ACC112 (cell line): Measurements from ENCODE around the gene SPATC1L.

Experiments used
- H2AFZ ChIP-seq: fragments of 200-600 bp; sonication (generic); one replicate; pipeline ENCODE4 v1.6.0; 2017; ENCODE audit warnings: antibody characterized with exemption, low read length; ENCODE audit not compliant: unreplicated experiment
- H3K27ac ChIP-seq: fragments of 200-600 bp; sonication (generic); 2 replicates; pipeline ENCODE4 v1.5.1; 2014; ENCODE audit warnings: low read depth, mild to moderate bottlenecking, antibody characterized with exemption, low read length, moderate library complexity
- H3K27me3 ChIP-seq: fragments of 200-600 bp; sonication (generic); 2 replicates; pipeline ENCODE4 v1.6.1; 2014; ENCODE audit warnings: mild to moderate bottlenecking, antibody characterized with exemption, low read length, moderate library complexity, mixed read lengths; ENCODE audit not compliant: insufficient read depth
- H3K36me3 ChIP-seq: fragments of 200-600 bp; sonication (generic); 2 replicates; pipeline ENCODE4 v1.6.1; 2016; ENCODE audit warnings: mild to moderate bottlenecking, antibody characterized with exemption, low read length, moderate library complexity, mixed read lengths; ENCODE audit not compliant: insufficient read depth
- H3K4me1 ChIP-seq: fragments of 200-600 bp; sonication (generic); one replicate; pipeline ENCODE4 v1.6.1; 2016; ENCODE audit warnings: low read length, mixed read lengths; ENCODE audit not compliant: insufficient read depth, unreplicated experiment, control insufficient read depth
- H3K4me3 ChIP-seq: fragments of 200-600 bp; sonication (generic); 2 replicates; pipeline ENCODE4 v1.5.1; 2014; ENCODE audit warnings: mild to moderate bottlenecking, low read depth, low read length
- H3K79me2 ChIP-seq: fragments of 200-600 bp; sonication (generic); one replicate; pipeline ENCODE4 v1.6.0; 2016; ENCODE audit warnings: low read length; ENCODE audit not compliant: control insufficient read depth, unreplicated experiment, insufficient read depth

SPATC1L gene

GRCh38 chr21:46114963-46115362 is 69.3 kb downstream of the SPATC1L start:
- H3K27ac ChIP-seq: no peak overlapping the region
- H3K4me3 ChIP-seq: no peak overlapping the region
- peaks cover 68% of the 10 kb centered on the region for H3K36me3 ChIP-seq
- H3K4me1 ChIP-seq: peaks cover 18% of the 10 kb centered on the region
- no peaks in the 10 kb centered on the region for H3K27me3 ChIP-seq
- peaks cover 33% of the 10 kb centered on the region for H3K79me2 ChIP-seq
- H2AFZ ChIP-seq: no peak overlapping the region

- Histone ChIP-seq H3K36me3 (peaks cover 64% of the 10 kb centered on the region), H3K79me2 (peaks cover 47% of the 10 kb centered on the region), H3K27ac (no peak overlapping the region), H3K4me1 (peaks cover 14% of the 10 kb centered on the region), H2AFZ (no peak overlapping the region), H3K27me3 (no peaks in the 10 kb centered on the region), H3K4me3 (no peak overlapping the region)
Measured at GRCh38 chr21:46113497-46114176, 70.6 kb downstream of the SPATC1L start.

GRCh38 chr21:46112725-46113215 is 71.5 kb downstream of the SPATC1L start:
- H3K4me3 ChIP-seq: no peak overlapping the region
- H3K27ac ChIP-seq: no peak overlapping the region

DNA sequence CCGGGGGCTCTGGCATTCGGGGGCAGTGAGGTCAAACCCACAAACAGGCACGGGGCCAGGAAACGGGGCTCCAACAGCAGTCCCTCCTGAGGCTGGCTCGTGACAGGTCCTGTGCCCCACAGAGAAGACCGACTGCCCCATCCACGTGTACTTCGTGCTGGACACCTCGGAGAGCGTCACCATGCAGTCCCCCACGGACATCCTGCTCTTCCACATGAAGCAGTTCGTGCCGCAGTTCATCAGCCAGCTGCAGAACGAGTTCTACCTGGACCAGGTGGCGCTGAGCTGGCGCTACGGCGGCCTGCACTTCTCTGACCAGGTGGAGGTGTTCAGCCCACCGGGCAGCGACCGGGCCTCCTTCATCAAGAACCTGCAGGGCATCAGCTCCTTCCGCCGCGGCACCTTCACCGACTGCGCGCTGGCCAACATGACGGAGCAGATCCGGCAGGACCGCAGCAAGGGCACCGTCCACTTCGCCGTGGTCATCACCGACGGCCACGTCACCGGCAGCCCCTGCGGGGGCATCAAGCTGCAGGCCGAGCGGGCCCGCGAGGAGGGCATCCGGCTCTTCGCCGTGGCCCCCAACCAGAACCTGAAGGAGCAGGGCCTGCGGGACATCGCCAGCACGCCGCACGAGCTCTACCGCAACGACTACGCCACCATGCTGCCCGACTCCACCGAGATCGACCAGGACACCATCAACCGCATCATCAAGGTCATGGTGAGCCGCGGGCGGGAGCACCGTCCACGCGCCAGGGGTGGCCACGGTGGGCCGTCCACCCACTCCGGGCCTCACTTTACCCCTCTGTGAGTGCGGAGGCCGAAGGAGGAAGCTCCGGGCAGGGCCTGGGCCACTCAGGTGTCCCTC is 72.2 kb downstream of the SPATC1L start:
- Histone ChIP-seq H3K27me3 (no peaks in the 10 kb centered on the region), H3K36me3 (peaks cover 64% of the 10 kb centered on the region), H3K4me3 (no peak overlapping the region), H2AFZ (no peak overlapping the region), H3K79me2 (peaks cover 59% of the 10 kb centered on the region), H3K4me1 (peaks cover 12% of the 10 kb centered on the region), H3K27ac (no peak overlapping the region)

More at GRCh38 chr21:46112725-46113215, 71.5 kb downstream of the SPATC1L start:
- Histone ChIP-seq H3K79me2 (peaks cover 55% of the 10 kb centered on the region), H2AFZ (no peak overlapping the region), H3K36me3 (peaks cover 63% of the 10 kb centered on the region), H3K27me3 (no peaks in the 10 kb centered on the region), H3K4me1 (peaks cover 14% of the 10 kb centered on the region)

- H3K27ac ChIP-seq: no peak overlapping the region
- H3K4me3 ChIP-seq: no peak overlapping the region
- no peak overlapping the region for H2AFZ ChIP-seq
- H3K79me2 ChIP-seq: peaks cover 68% of the 10 kb centered on the region
- H3K36me3 ChIP-seq: peaks cover 70% of the 10 kb centered on the region
- no peaks in the 10 kb centered on the region for H3K27me3 ChIP-seq
- peaks cover 3% of the 10 kb centered on the region for H3K4me1 ChIP-seq
Measured at GRCh38 chr21:46111193-46111571, 73.1 kb downstream of the SPATC1L start.
